ENCODE data around the gene GRPEL1.
A peak's percentile ranks its signal among the peaks of the same experiment; 100 is the strongest.

The GRPEL1 gene

GRCh38 chr4:7067452-7068278 is at the start of gene GRPEL1:
GRPEL1 (minus strand) TSS chr4:7068064; CDS start chr4:7068032, 32 bp downstream.
- peak within 1 kb of the TSS; percentile 87 for H3K4me3 ChIP-seq (ENCODE audit: low read depth, low read length)

- H3K4me3 ChIP-seq (ENCODE audit: low read depth, low read length) = no peak overlapping the region
Observed at GRCh38 chr4:7116705-7117104, 48.8 kb upstream of the GRPEL1 start.

DNA sequence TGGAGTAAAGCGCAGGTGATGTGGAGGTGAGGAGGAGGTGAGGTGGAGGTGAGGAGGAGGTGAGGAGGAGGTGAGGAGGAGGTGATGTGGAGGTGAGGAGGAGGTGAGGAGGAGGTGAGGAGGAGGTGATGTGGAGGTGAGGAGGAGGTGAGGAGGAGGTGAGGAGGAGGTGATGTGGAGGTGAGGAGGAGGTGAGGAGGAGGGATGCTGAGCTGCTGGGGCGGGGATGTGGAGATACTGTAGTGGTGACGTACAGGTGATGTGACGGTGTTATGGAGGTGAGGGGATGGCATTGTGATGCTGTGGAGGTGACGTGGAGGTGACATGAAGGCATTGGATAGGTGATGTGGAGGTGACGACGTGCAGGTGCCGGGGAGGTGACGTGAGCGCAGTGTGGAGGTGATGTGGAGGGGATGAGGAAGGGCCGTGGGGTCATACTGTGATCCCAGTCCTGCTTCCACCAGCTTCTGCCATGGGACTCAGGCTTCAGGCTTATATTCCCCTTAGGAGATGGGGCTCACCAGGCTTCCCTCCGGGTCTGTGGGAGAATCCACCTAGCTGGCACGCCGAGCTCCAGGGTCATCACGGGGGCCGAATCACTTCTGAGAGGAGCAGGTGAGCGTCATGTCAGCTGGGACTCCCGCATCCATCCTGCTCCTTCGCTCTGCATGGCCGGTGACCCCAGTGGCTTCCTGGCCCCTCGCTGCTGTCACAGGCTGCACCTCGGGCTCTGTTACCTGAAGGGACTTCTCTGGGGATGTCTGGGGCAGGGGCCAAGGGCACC is 47.9 kb upstream of the GRPEL1 start:
- no peak overlapping the region for H3K4me3 ChIP-seq (ENCODE audit: low read depth, low read length)

DNA sequence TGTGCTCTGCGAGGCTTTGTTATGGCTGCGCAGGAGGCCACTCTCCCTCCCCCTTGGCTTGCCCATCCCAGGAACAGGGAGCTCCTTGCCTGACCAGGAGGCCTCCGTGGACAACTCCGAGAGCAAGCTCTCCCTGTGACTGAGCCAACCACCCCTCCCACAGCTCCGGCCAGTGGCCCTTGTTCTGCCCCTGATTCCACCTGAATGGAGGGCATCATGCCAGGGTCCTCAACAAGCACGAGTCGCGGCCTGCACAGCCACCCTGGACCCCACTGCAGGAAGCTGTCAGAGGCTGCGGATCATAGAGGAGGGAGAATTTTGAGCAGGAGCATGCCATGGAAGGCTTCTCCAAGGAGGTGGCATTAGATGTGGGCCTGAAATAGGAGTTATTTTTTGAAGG is 44.8 kb upstream of the GRPEL1 start:
- no peak overlapping the region for H3K4me3 ChIP-seq (ENCODE audit: low read depth, low read length)

DNA sequence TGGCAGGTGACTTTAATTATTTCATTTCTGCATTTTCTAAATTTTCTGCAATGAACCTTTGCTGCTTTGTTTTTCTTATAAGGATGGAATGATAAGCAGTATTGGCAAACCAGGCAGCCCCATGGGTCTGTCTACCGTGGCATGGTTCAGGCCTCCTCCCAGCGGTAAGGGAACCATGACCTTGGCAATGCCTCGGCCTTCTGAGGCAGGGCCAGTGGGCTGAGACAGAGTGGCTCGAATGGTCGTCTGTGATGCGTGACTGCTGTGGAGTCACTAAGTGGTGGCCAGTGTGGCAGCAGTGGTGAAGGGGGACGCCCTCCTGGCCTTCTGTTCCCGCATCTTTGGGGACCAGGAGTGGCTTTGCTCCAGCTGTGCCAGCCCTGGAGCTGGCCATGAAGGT is 43.6 kb upstream of the GRPEL1 start:
- H3K4me3 ChIP-seq (ENCODE audit: low read depth, low read length) = no peak overlapping the region

GRCh38 chr4:7110546-7110945 is 42.7 kb upstream of the GRPEL1 start:
- no peak overlapping the region for H3K4me3 ChIP-seq (ENCODE audit: low read depth, low read length)

DNA sequence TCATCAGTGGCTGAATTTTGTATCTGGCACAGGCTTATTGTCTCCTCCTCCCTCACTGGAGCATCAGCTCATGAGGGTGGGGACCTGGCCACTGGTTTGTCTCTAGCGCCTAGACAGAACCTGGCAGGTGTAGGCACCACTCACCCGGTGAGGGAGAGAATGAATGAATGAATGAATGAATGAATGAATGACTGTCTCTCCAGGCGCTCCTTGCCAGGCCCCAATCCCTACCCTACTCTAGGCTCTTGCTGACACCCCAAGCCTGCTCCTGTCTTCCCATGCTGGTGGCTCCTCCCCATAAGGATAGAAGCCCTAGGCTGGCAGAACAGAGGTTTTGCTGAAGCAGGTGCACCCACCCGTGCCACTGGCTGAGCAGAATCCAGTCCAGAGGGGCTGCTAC is 41.3 kb upstream of the GRPEL1 start:
- no peak overlapping the region for H3K4me3 ChIP-seq (ENCODE audit: low read depth, low read length)

GRCh38 chr4:7108660-7109059 is 40.8 kb upstream of the GRPEL1 start:
- no peak overlapping the region for H3K4me3 ChIP-seq (ENCODE audit: low read depth, low read length)

GRCh38 chr4:7108046-7108625 is 40.3 kb upstream of the GRPEL1 start:
- no peak overlapping the region for H3K4me3 ChIP-seq (ENCODE audit: low read depth, low read length)

DNA sequence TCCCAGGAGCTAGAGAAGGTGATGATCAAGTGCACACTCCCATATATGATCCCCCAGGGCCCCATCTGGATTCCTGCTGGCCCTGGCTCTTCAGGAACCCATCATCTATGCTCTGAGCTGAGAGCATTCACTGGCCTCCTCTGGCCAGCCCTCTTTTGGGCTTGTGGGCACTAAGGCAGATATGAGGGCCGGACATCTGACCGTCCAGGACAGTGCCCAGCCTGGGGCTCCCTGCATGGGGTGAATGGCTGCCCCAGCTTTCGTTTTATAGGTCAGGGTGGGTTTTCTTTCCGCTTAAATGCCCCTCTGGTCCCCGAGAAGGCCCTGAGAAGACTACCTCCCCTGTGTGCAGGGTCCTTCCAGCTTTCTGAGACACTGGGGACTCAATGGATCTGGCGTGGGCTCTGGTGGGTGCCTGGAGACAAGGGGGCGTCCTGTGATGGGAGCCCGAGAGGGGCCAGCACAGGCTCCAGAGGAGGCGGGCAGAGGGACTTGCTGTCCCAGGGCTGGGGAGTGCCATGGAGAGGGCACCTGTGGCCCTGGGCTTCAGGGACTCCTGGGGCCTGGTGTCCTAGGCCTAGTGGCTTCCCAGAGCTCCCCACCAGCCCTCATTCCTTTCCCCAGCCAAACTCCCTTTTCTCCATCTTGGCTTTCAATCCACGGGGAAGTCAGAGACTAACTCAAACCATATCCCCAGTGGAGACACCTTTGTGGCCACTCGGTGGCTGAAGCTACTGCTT is 39.5 kb upstream of the GRPEL1 start:
- H3K4me3 ChIP-seq (ENCODE audit: low read depth, low read length) = no peak overlapping the region

GRCh38 chr4:7105276-7105675 is 37.4 kb upstream of the GRPEL1 start:
- no peak overlapping the region for H3K4me3 ChIP-seq (ENCODE audit: low read depth, low read length)

DNA sequence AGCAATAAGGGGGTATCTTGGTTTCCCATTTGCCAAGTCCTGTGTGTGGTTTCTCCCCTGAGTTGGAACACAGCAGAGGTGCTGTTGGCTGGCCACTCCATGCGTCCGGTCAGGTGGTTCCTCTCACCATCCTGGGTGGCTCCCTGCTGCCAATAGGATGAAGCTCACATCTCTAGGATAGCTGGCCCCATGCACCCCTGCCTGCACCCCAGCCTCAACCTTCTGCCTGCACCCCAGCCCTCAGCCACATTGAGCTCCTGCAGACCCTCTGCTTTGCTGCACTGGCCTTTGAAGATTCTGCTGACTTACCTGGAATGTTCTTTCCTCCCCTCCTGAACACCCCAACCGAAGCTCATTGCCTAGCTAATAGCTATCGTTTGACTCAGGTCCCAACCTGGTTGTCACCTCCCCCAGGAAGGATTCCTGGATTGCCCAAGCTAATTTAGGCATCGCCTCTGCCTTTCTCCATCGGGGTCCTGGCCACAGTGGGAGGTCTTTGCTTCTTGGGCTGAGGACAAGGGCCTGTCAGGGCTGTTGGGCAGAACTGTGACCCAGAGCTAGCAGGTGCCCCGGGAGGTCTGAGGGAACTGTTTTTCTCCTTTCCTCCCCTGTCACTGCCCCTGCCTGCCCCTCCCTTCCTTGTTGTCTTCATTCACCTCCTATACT is 36.6 kb upstream of the GRPEL1 start:
- H3K4me3 ChIP-seq (ENCODE audit: low read depth, low read length) = no peak overlapping the region

DNA sequence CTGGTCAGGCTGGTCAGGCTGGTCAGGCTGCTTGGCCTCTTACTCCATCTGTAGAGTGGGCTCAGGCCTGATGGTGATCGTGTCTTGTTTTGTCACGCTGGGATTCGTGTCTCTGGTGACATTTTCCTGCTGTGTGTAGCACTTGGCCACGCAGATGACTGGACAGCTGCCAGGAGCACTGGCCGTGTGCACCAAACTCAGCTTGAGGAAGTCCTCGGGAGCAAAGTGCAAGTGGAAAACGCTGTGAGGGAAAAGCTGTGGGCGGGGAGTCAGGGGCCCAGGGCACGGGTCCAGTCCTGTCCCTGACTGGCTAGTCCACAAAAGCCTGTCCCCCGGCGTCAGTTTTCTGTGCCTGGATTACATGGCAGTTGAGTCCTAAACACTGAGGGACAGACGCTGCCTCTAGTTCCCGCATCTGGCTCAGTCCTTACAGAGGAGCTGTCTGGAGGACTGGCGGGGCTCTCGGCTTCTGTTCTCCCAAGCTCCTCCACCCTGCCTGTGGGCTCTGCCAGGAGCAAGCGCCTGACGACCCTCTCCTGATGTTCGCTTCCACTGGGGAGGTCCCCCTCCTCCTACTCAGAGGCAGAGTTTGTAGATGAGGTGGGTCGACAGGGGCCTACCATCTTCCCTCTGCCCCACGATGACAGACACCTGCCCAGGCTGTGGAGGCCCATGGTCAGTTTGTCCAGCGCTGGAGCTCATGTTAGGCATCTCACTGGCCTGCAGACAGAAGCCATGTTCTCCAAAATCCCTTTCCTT is 35.9 kb upstream of the GRPEL1 start:
- H3K4me3 ChIP-seq (ENCODE audit: low read depth, low read length) = no peak overlapping the region

DNA sequence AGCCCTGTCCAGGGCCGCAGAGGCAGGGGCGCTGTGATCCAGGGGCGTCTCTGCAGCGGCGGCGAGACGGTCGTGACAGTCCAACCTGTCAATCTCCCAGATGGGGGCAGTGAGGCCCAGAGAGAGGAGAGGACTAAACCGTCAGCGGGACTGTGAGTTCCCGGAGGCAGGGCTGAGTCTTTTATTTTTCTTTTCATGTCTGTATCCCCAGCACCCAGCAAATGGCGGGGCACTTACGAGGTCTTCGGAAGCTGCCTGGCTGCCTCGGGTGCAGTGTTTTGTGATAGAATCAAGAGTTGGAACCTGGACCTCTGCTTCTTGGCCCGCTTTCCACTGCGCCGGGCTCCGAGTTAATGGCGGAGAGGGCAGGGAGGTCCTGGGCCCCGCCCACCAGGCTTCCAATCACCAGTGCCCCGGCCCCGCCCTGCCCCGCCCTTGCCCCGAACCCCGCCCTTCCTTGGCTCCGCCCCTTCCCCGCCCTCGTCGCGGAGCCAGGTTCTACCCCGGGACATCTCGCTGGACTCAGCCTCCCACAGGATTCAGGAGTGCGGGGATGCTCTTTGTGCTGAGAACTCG is 35.3 kb upstream of the GRPEL1 start:
- H3K4me3 ChIP-seq (ENCODE audit: low read depth, low read length) = peak overlapping the region; percentile 60

DNA sequence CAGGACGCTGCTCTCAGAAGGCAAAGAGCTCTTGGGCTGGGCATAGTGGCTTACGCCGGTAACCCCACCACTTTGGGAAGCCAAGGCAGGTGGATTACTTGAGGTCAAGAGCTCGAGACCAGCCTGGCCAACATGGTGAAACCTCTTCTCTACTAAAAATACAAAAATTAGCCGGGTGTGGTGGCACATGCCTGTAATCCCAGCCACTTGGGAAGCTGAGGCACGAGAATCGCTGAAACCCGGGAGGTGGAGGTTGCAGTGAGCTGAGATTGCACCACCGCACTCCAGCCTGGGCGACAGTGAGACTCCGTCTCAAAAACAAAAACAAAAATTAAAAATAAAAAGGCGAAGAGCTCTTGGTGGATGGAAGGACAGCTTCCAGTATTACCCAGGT is 34.6 kb upstream of the GRPEL1 start:
- H3K4me3 ChIP-seq (ENCODE audit: low read depth, low read length) = peak overlapping the region; percentile 18

GRCh38 chr4:7101692-7102515 is 34.0 kb upstream of the GRPEL1 start:
- peak overlapping the region; percentile 4 for H3K4me3 ChIP-seq (ENCODE audit: low read depth, low read length)

- no peak overlapping the region for H3K4me3 ChIP-seq (ENCODE audit: low read depth, low read length)
Observed at GRCh38 chr4:7096236-7096635, 28.4 kb upstream of the GRPEL1 start.

GRCh38 chr4:7095611-7096155 is 27.8 kb upstream of the GRPEL1 start:
- no peak overlapping the region for H3K4me3 ChIP-seq (ENCODE audit: low read depth, low read length)
